ENCODE measurements around the gene COL9A1. TPM values are rescaled to one million over a fixed set of nuclear protein-coding genes. Genes with fewer than 3 reads are reported as not detected.

Gene COL9A1
- total RNA-seq, 1 experiment from 2014 or later = not detected

DNA sequence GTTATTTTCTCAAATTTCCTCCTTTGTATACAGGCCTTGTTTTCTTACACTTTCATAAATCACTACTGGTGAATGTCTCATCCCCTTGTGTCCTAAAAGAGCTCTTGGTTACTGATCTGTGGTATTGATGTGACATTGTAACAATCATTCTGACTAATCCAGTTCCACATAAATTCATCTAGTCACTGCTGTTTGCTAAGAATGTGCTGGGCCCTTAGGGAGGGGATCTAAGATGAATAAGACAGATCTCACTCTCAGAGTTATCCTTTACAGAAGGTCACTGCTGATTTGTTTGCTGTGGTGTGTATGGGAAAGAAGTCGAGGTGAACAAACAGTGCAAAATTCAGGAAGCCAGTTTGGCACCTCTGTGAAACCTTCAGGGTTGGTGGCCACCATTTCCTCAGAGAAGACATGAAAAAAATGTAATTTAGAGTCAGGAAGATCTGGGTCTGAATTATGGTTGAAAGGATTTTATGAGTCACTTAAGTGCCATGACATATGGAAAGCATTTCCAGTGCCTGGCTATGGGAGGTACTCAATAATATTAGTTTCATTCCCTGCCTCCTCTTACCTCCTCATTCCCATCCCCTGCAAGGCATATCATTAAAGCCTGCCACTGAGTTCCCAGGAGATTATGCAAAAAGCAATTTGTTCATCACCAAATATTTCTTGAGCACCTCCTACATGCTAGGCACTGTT, 121.8 kb downstream of the COL9A1 start:
- ChIA-PET POLR2A (no interaction called here), CTCF (no interaction called here)
- no peaks in the 10 kb centered on the region for H3K4me1 ChIP-seq
- no peak overlapping the region for H3K4me3 ChIP-seq (ENCODE audit: low read depth, low read length)
- Mint-ChIP-seq H3K4me3 (ENCODE audit: unreplicated experiment) (no peak overlapping the region), H3K27ac (ENCODE audit: unreplicated experiment) (no peak overlapping the region), H3K36me3 (ENCODE audit: insufficient read depth, unreplicated experiment) (no peaks in the 10 kb centered on the region), H3K27me3 (ENCODE audit: insufficient read depth, unreplicated experiment) (no peaks in the 10 kb centered on the region), H3K9me3 (ENCODE audit: unreplicated experiment) (no peaks in the 10 kb centered on the region), H3K4me1 (ENCODE audit: low read depth, unreplicated experiment) (no peaks in the 10 kb centered on the region)
- H3K36me3 ChIP-seq (ENCODE audit: control insufficient read depth, insufficient read depth, low read length) = no peaks in the 10 kb centered on the region
- TF ChIP-seq, protein P1, sequence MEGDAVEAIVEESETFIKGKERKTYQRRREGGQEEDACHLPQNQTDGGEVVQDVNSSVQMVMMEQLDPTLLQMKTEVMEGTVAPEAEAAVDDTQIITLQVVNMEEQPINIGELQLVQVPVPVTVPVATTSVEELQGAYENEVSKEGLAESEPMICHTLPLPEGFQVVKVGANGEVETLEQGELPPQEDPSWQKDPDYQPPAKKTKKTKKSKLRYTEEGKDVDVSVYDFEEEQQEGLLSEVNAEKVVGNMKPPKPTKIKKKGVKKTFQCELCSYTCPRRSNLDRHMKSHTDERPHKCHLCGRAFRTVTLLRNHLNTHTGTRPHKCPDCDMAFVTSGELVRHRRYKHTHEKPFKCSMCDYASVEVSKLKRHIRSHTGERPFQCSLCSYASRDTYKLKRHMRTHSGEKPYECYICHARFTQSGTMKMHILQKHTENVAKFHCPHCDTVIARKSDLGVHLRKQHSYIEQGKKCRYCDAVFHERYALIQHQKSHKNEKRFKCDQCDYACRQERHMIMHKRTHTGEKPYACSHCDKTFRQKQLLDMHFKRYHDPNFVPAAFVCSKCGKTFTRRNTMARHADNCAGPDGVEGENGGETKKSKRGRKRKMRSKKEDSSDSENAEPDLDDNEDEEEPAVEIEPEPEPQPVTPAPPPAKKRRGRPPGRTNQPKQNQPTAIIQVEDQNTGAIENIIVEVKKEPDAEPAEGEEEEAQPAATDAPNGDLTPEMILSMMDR (IDR thresholded peaks at IDR 0.05; ENCODE audit: insufficient read depth in 1 of 2, low read depth in 1 of 2, low read length in 1 of 2, severe bottlenecking in 1 of 2, unreplicated experiment in 1 of 2) = no peak
- no peaks in the 10 kb centered on the region for H3K9me3 ChIP-seq
- intact Hi-C loops (cut with micrococcal nuclease; ENCODE audit: unreplicated experiment) = no loop called here
- BruUV-seq (replicated peaks) = no TSS peak
- H3K27me3 ChIP-seq (replicated peaks; ENCODE audit: control insufficient read depth, insufficient read depth, low read length) = no peaks in the 10 kb centered on the region
- DNase-seq = no peak

DNA sequence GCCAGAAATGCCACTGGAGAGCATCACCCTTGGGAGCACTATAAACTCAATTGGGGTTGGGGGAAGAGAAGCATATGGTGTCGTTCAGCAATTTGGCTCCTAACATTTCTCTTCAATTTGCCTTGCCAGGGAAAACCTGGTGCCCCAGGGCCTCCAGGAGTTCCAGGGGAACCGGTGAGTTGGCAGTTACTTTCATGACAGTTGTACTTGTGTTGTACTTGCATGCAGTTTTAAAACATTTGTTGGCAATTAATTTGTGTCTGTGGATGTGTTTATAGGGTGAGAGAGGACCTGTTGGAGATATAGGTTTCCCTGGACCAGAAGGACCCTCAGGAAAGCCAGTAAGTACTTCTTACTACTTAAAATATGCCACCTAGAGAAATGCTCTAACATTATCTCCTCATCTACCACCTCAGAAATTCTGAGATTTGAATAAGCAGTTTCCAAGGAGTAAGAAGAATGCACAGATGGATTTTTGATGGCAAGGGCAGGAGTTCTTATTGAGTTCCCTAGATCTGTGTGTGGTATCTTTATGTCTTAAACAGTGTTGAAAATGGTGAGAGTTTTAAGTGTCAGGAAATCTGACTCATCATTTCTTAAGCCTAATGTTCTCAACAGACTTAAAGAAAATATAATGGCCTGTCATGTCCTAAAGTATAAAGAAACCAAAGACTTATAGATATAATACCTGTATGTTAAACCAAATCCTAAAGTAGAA, 122.5 kb downstream of the COL9A1 start:
- Mint-ChIP-seq H3K27ac (ENCODE audit: unreplicated experiment) (no peak overlapping the region), H3K36me3 (ENCODE audit: insufficient read depth, unreplicated experiment) (no peaks in the 10 kb centered on the region), H3K27me3 (ENCODE audit: insufficient read depth, unreplicated experiment) (no peaks in the 10 kb centered on the region), H3K4me3 (ENCODE audit: unreplicated experiment) (no peak overlapping the region), H3K4me1 (ENCODE audit: low read depth, unreplicated experiment) (no peaks in the 10 kb centered on the region), H3K9me3 (ENCODE audit: unreplicated experiment) (no peaks in the 10 kb centered on the region)
- TF ChIP-seq, protein P1 (IDR thresholded peaks at IDR 0.05; ENCODE audit: insufficient read depth in 1 of 2, low read depth in 1 of 2, low read length in 1 of 2, severe bottlenecking in 1 of 2, unreplicated experiment in 1 of 2) = no peak
- no peaks in the 10 kb centered on the region for H3K9me3 ChIP-seq
- no TSS peak for BruUV-seq (replicated peaks)
- H3K4me1 ChIP-seq = no peaks in the 10 kb centered on the region
- intact Hi-C loops (cut with micrococcal nuclease; ENCODE audit: unreplicated experiment) = no loop called here
- ChIA-PET CTCF (no interaction called here), POLR2A (no interaction called here)
- no peaks in the 10 kb centered on the region for H3K27me3 ChIP-seq (replicated peaks; ENCODE audit: control insufficient read depth, insufficient read depth, low read length)
- H3K4me3 ChIP-seq (ENCODE audit: low read depth, low read length) = no peak overlapping the region
- no peaks in the 10 kb centered on the region for H3K36me3 ChIP-seq (ENCODE audit: control insufficient read depth, insufficient read depth, low read length)
- DNase-seq = no peak

DNA sequence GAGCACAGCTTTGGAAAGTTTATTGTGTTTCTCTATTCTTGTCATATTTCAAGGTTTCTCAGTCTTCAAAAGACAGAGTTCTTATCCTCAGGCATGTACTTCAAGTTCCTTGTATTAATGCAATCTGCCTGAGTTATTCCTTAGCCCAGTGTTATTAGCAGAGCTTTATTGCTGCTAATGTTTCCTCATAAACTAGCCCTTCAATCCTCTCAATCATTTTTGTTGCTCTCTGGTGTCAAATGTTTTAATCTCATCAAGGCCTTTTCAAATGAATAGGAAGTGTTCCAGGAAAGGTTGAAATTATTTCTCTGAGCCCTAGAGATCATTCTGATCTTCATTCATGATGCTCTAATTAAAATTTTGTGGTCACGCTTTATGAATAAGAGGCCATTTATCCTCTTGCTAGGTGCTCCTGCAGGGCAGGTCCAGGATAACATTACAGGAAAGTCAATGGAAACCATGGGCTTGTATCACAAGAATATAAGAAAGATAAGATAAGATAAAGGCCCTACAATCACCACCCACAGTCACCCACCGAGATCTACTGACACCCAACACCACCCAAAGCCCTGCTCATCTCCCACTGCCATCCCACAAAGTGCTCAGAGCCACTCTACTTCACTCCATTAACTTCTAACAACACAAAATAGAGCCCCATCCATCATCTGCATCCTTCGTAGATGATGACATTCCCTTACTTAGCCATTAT, 125.9 kb downstream of the COL9A1 start:
- Histone ChIP-seq H3K4me3 (ENCODE audit: low read depth, low read length) (no peak overlapping the region), H3K27me3 (replicated peaks; ENCODE audit: control insufficient read depth, insufficient read depth, low read length) (no peaks in the 10 kb centered on the region), H3K4me1 (no peaks in the 10 kb centered on the region), H3K9me3 (no peaks in the 10 kb centered on the region), H3K36me3 (ENCODE audit: control insufficient read depth, insufficient read depth, low read length) (no peaks in the 10 kb centered on the region)
- ChIA-PET CTCF (no interaction called here), POLR2A (no interaction called here)
- no peaks in the 10 kb centered on the region for H3K9me3 Mint-ChIP-seq (ENCODE audit: unreplicated experiment)
- no peak overlapping the region for H3K4me3 Mint-ChIP-seq (ENCODE audit: unreplicated experiment)
- DNase-seq = no peak
- no peak overlapping the region for H3K27ac Mint-ChIP-seq (ENCODE audit: unreplicated experiment)
- H3K4me1 Mint-ChIP-seq (ENCODE audit: low read depth, unreplicated experiment) = no peaks in the 10 kb centered on the region
- intact Hi-C loops (cut with micrococcal nuclease; ENCODE audit: unreplicated experiment) = no loop called here
- BruUV-seq (replicated peaks) = no TSS peak
- H3K36me3 Mint-ChIP-seq (ENCODE audit: insufficient read depth, unreplicated experiment) = no peaks in the 10 kb centered on the region
- peaks cover 17% of the 10 kb centered on the region for H3K27me3 Mint-ChIP-seq (ENCODE audit: insufficient read depth, unreplicated experiment)
- TF ChIP-seq, protein P1 (IDR thresholded peaks at IDR 0.05; ENCODE audit: insufficient read depth in 1 of 2, low read depth in 1 of 2, low read length in 1 of 2, severe bottlenecking in 1 of 2, unreplicated experiment in 1 of 2) = no peak
